Left cardiac atrium (tissue), 4 donors: ENCODE data around the gene CLDN4. TPM values are rescaled to one million over a fixed set of nuclear protein-coding genes. Genes with fewer than 3 reads are reported as not detected.
"Not testable (repeated sequence)": the region's sequence is repeated elsewhere in the genome, so short reads cannot be mapped to it uniquely, and the experiment has no call there.

Experiments used
- ATAC-seq, 2 donors: fragments of 200-7000 bp; cut with Tn5 transposase; one replicate each; pipeline ENCODE4 v1.9.1; 2020; ENCODE audit warnings: mild to moderate bottlenecking in 2 of 2, moderate library complexity in 2 of 2
- DNase-seq: peaks from one replicate; pipeline ENCODE4 v3.0.0-alpha.2; 2020
- intact Hi-C, 2 donors: fragments of 100-400 bp; cut with DNase I; formaldehyde crosslinking; loops; one replicate each; pipeline versions ENCODE4 v1.14.1 to v1.15.1; 2022 to 2023
- total RNA-seq, 2 donors: library from RNA; stranded (reverse); fragmentation: NEBNext Ultra II Directional; extraction: Animal tissue kit (Norgen Biotek cat#: 25700); gene quantifications; one replicate each; pipeline ENCODE4 v1.2.1, GENCODE V29; 2021
- donor health status: DM: no; HTN: yes; CAD: no.
- donor health status: DM: no; HTN: yes; CAD: no; lungs with severe emphysema.
- donor health status: DM: yes; HTN: yes; CAD: no.
- donor health status: Dilated cardiomyopathy.

CLDN4 gene
- total RNA-seq, 2 donors from 2014 or later, result 0.71 TPM; not detected in 1

GRCh38 chr7:73822319-73823173, 8.2 kb upstream of the CLDN4 start:
- intact Hi-C loops, result no loop called here
- ATAC-seq (peak in 1 of 2 donors; percentile 47), DNase-seq (no peak)

DNA sequence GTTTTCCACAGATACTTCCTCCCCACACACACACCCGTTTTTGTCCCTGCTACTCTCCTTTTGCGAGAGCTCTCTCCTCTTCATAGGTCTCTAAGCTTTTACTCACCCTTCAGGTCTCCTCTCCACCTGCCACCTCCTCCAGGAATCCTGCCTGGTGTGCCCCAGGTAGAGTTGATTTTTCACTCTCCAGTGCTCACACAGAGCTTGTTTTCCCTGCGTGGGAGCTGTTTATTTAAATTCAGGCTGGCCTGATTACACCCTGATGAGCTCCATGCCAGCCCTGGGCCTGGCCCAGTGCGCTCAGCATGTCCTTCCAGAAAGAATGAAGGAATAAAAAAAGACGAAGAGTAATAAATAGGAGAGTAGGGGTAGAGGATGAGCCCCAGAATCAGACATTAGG, 7.5 kb upstream of the CLDN4 start:
- ATAC-seq (no peak), DNase-seq (no peak)
- intact Hi-C loops, result no loop called here

- ATAC-seq (no peak), DNase-seq (no peak)
- intact Hi-C loops, result no loop called here
Measured at GRCh38 chr7:73823873-73824592, 6.8 kb upstream of the CLDN4 start.

DNA sequence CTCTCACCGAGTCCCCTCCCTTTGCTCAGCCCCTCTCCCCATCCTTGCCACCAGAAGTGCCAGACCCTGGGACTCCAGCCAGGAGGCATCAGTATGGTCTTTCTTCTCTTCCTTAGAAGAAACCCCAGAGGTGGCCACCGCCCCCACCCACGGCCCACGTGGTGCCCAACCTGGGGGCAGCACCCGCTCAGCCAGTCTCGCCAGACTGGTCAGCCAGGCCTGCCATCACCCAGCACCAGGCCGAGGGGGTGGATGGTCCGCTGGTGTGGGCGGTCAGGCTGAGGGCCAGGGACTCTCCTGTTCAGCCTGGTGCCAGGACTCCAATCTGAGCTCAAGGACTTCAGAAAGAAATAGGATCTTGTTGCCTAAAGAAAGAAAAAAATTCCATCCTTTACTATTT, 5.8 kb upstream of the CLDN4 start:
- DNase-seq (no peak), ATAC-seq (no peak)
- intact Hi-C loops, result no loop called here

GRCh38 chr7:73827567-73828106, 3.2 kb upstream of the CLDN4 start:
- peak in 1 of 2 donors; percentile 29 for ATAC-seq
- intact Hi-C loops, result no loop called here
- DNase-seq, result no peak

- no peak for DNase-seq
- peak; percentile 45 to 66 for ATAC-seq
- intact Hi-C loops, result no loop called here
Measured at GRCh38 chr7:73828107-73828803, 2.5 kb upstream of the CLDN4 start.

DNA sequence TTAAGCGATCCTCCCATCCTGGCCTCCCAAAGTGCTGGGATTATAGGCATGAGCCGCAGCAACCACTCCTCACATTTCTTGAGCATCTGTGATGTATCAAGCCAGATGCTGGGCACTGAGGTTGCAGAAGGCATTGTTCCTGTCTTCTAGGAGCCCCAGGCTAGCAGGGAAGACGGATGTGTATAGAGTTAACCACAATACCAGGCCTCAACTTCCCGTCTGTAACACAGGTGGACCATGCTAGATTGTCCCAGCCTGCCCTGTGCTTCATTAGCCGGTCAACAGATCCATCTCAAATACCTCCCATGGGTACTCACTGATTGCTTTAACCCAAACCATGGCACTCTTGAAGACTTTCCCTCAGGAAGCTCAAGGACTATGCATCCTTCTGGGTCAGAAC, 1.8 kb upstream of the CLDN4 start:
- ATAC-seq (no peak), DNase-seq (no peak)
- intact Hi-C loops, result no loop called here

DNA sequence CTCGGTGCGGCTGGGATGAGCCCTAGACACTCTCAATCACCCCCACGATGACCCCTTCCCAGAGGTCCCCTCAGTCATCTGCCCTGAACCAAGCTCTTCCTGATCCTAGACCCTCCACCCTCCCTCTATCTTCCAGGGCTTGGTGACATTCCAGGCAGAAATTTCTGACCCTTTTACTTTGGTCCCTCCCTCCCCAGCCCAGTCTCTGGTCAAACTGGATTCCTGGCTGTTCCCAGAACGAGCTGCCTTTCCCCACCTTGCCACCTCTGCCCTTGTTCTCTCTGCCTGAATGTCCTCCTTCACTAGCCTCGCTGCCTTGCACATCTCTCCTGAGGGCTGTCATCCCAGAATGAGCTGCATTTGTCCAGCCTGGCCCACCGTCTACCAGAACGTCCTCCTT, 1.3 kb upstream of the CLDN4 start:
- intact Hi-C loops, result no loop called here
- DNase-seq (no peak), ATAC-seq (no peak)

DNA sequence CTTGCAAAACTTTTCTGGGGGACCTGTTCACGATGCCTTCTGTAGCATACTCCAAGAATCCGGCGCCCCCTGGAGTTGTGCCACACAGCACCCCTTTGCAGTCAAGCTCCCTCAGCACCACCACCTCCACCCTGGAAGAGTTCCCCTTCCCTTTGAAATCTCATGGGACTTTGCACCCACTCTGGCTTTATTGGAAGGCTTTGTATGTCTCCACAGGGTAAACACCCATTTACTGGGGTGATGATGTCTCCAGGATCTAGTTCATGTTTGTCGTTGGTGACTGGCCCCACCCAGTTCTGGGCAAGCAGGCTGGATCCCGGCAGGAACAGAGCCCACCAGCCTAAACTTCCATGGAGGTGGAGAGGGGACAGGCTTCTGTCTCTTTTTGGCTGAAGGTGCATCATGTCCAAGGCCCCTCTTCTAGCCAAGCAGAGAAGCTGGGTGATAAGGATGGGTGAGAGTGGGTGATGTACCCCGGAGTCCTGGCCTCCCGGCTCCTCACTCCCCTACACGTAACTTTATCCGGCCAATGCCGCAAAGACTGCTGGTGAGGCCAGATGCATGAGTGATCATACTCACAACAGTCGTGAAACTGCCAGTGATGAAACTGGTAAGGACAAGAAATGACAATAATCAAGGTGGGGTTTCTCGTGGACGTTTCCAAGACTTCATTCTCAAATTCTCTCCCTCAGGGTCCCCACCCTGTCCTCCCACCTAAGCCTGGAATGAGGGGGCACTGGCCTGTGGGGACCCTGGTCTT, 695 bp upstream of the CLDN4 start:
- DNase-seq, result no peak
- ATAC-seq, result no peak
- intact Hi-C loops, result no loop called here

DNA sequence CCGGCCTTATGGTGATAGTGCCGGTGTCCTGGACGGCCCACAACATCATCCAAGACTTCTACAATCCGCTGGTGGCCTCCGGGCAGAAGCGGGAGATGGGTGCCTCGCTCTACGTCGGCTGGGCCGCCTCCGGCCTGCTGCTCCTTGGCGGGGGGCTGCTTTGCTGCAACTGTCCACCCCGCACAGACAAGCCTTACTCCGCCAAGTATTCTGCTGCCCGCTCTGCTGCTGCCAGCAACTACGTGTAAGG, 713 bp downstream of the CLDN4 start:
- no peak for DNase-seq
- no peak for ATAC-seq
- intact Hi-C loops, result no loop called here

- no peak for DNase-seq
- intact Hi-C loops, result no loop called here
- no peak for ATAC-seq
Measured at GRCh38 chr7:73831834-73832651, 1.2 kb downstream of the CLDN4 start.

DNA sequence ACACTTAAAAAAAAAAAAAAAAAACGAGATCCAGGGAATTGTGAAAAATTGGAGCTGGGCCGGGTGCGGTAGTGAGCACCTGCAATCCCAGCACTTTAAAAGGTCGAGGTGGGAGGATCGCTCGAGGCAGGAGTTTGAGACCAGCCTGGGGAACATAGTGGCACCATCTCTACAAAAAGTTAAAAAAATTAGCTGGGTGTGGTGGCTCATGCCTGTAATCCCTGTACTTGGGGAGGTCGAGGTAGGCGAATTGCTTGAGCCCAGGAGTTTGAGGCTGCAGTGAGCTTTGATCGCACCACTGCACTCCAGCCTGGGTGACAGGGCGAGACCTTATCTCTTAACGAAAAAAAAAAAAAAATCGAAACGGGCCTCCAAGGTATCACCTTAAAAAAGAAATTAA, 2.0 kb downstream of the CLDN4 start:
- intact Hi-C loops, result no loop called here
- DNase-seq, result no peak
- no peak for ATAC-seq

- intact Hi-C loops, result no loop called here
- DNase-seq (no peak), ATAC-seq (no peak)
Measured at GRCh38 chr7:73833251-73833919, 2.6 kb downstream of the CLDN4 start.

DNA sequence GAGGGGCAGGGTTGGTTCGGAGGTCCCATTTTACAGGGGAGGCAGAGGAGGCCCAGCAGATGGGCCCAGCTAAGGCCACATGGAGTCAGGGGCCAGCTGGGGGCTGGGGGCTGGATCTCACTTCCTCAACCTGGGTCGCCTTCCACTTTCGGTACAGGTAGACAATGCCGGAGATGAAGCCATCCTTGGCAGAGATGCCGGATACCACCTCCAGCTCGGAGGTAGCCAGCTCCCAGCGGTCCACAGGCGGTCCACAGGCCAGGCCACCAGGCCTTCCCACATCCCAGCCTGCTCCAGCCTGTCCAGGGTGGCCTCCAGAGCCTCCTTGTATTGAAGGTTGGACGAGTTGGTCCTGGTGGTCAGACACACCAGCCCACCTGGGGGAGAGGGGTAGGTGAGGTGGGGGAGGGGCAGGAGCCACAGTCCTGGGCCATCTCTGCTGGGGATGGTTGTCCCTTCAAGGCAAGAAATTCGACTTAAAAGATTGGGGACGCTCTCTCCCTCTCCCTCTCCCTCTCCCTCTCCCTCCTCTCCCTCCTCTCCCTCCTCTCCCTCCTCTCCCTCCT, 3.9 kb downstream of the CLDN4 start:
- ATAC-seq (no peak), DNase-seq (no peak)
- intact Hi-C loops, result no loop called here

GRCh38 chr7:73837167-73837566, 6.4 kb downstream of the CLDN4 start:
- intact Hi-C loops, DNase-seq, ATAC-seq: not testable (repeated sequence)

GRCh38 chr7:73838642-73839041, 7.8 kb downstream of the CLDN4 start:
- ATAC-seq (no peak), DNase-seq (no peak)
- intact Hi-C loops, result no loop called here

- DNase-seq (no peak), ATAC-seq (no peak)
- intact Hi-C loops, result no loop called here
Measured at GRCh38 chr7:73839290-73839689, 8.5 kb downstream of the CLDN4 start.
